SK-N-MC (cell line): ENCODE data around the gene MEIS3.
"Not testable (repeated sequence)": the region's sequence is repeated elsewhere in the genome, so short reads cannot be mapped to it uniquely, and the experiment has no call there.

Experiments
- DNase-seq: peaks from one replicate; pipeline ENCODE4 v3.0.0-alpha.2; 2011; ENCODE audit warnings: low read depth, low spot score
- H3K27ac ChIP-seq: fragments of 200-600 bp; sonication (generic); 2 replicates; pipeline ENCODE4 v1.5.1; 2016; ENCODE audit warnings: mixed run types
- H3K36me3 ChIP-seq: fragments of 200-600 bp; sonication (generic); 2 replicates; pipeline ENCODE4 v1.6.1; 2017; ENCODE audit warnings: antibody characterized with exemption, low read length, mixed read lengths; ENCODE audit not compliant: insufficient read depth
- H3K4me3 ChIP-seq: fragments of 200-600 bp; sonication (generic); 2 replicates; pipeline ENCODE4 v1.5.1; 2016
- H3K9ac ChIP-seq: fragments of 200-600 bp; sonication (generic); 2 replicates; pipeline ENCODE4 v1.8.0; 2017; ENCODE audit warnings: mixed run types, mixed read lengths; ENCODE audit not compliant: insufficient read length
- H3K9me3 ChIP-seq: fragments of 200-600 bp; sonication (generic); 2 replicates; pipeline ENCODE4 v1.6.1; 2017; ENCODE audit warnings: low read depth, mild to moderate bottlenecking, antibody characterized with exemption, low read length, moderate library complexity, mixed read lengths
- EZH2 ChIP-seq: fragments of 200-600 bp; sonication (generic); IDR thresholded peaks from one replicate; pipeline ENCODE4 v1.6.1; 2017; ENCODE audit warnings: antibody characterized with exemption
- FOXP2 ChIP-seq: optimal IDR thresholded peaks from 2 replicates; pipeline ENCODE3; 2011; ENCODE audit warnings: mild to moderate bottlenecking, moderate library complexity; ENCODE audit not compliant: insufficient read depth; ENCODE audit errors: extremely low read length, control extremely low read depth
- POLR2AphosphoS5 ChIP-seq: IDR thresholded peaks from 2 replicates; pipeline ENCODE4 v1.6.1; 2012; ENCODE audit warnings: mild to moderate bottlenecking, low read depth, low read length, borderline replicate concordance

The MEIS3 gene

DNA sequence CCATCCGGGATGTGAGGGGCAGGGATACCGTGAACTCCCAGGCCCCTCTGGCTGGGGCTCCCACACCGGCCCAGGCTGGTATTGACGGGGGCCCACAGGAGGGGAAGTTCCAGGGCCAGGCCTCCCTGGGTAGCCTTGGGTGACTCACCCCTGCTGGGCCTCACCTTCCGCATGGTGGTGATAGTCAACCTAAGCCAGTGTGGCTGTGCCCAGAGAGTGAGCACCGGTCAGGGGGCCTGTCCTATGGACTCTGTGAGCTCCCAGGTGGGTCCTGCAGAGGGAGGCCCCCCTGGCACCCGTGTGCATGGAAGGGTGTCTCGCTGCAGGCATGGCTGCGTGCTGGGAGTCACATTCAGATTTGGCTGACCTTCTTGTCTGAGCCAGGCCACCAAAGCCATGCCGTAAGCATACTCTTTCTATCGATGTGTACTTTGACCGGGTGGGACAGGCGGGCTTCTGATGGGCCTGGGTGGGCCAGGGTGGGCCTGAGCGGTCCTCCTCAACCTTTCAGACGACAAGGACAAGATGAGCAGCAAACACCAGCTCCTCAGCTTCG is 42.7 kb downstream of the MEIS3 start:
- no peak overlapping the region for H3K4me3 ChIP-seq
- no peak overlapping the region for H3K9ac ChIP-seq
- peaks cover 68% of the 10 kb centered on the region; the same call in 1 of the 2 replicates for H3K36me3 ChIP-seq
- TF ChIP-seq FOXP2 (no peak), EZH2 (no peak), POLR2AphosphoS5 (no peak)
- no peak overlapping the region for H3K27ac ChIP-seq
- H3K9me3 ChIP-seq: no peaks in the 10 kb centered on the region
- no peak for DNase-seq

DNA sequence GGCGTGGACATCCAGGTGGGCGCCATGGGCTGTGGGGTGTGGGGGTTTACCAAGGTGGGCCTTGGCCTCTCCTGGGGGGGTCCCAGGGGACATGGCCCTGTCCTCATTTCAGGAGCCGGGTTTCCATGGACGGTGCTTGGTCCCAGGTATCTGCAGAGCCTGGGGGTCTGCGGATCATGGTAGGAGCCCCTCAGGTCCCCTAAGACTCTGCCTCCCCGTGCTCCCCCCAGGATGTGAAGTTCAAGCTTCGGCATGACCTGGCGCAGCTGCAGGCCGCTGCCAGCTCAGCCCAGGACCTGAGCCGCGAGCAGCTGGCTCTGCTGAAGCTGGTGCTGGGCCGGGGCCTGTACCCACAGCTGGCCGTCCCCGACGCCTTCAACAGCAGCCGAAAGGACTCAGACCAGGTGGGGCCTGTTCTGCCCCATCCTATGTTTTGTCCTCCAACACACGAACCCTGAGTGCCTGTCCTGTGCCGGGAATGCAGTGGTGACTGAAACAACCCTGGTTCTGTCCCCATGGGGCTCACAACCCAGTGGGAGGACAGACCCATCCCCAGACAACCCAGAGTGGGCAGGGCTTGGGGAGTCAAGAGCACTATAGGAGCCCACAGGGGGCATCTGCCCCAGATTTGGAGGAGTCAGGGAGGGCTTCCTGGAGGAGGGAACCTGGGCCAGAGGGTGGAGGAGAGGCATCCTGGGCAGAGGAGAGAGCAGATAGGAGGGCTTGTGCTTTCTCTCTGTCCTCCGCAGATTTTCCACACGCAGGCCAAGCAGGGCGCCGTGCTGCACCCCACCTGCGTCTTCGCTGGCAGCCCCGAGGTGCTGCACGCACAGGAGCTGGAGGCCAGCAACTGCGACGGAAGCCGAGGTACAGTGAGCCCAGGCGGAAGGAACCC is 43.4 kb downstream of the MEIS3 start:
- H3K9me3 ChIP-seq: no peaks in the 10 kb centered on the region
- DNase-seq: no peak
- peaks cover 66% of the 10 kb centered on the region; the same call in 1 of the 2 replicates for H3K36me3 ChIP-seq
- H3K9ac ChIP-seq: no peak overlapping the region
- H3K4me3 ChIP-seq: no peak overlapping the region
- H3K27ac ChIP-seq: no peak overlapping the region
- no peak for TF ChIP-seq FOXP2
- TF ChIP-seq EZH2: no peak
- no peak for TF ChIP-seq POLR2AphosphoS5

DNA sequence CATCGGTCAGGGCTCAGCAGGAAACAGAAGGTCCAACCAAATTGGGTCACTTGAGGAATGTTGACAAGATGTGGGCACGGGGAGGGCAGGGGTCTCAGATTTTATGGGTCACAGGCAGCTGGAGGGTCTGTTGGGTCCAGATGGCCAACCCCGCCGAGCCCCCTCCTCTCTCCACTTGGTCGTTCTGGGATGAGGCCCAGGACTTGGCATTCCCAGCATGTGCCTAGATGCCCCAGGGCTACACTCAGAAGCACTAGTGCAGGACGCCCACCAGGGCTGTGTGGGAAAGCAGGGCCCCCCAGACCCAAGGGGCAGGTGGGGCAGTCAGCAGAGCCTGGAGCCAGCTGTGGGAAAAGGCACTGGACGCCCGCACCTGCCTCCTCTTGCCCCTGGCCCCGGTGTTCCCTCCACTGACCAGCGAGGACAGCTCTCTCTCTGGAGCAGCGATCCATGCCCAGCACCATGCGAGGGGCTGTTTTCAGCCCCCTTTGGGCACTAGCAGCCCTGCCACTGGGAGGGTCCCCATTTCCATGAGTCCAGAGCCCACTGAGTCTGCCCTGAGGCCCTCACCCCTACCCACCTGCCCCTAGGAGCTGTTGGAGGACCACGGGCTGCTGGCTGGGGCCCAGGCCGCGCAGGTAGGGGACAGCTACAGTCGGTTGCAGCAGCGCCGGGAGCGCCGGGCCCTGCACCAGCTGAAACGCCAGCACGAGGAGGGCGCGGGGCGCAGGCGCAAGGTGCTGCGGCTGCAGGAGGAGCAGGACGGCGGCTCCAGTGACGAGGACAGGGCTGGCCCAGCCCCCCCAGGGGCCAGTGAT is 44.2 kb downstream of the MEIS3 start:
- no peak for DNase-seq
- peaks cover 61% of the 10 kb centered on the region; the same call in 1 of the 2 replicates for H3K36me3 ChIP-seq
- H3K4me3 ChIP-seq: no peak overlapping the region

GRCh38 chr19:47373246-47374240 is 45.8 kb downstream of the MEIS3 start:
- no peaks in the 10 kb centered on the region for H3K9me3 ChIP-seq
- no peak for DNase-seq
- no peak overlapping the region for H3K4me3 ChIP-seq
- peaks cover 71% of the 10 kb centered on the region; the same call in 1 of the 2 replicates for H3K36me3 ChIP-seq
- no peak overlapping the region for H3K27ac ChIP-seq
- no peak overlapping the region for H3K9ac ChIP-seq
- no peak for TF ChIP-seq FOXP2
- TF ChIP-seq EZH2: no peak
- TF ChIP-seq POLR2AphosphoS5: no peak

More for the DNA sequence above, 44.2 kb downstream of the MEIS3 start:
- Histone ChIP-seq H3K27ac (no peak overlapping the region), H3K9me3 (no peaks in the 10 kb centered on the region), H3K9ac (no peak overlapping the region)
- TF ChIP-seq POLR2AphosphoS5 (no peak), EZH2 (no peak), FOXP2 (no peak)

- DNase-seq: no peak
- Histone ChIP-seq H3K9me3 (no peaks in the 10 kb centered on the region), H3K27ac (no peak overlapping the region), H3K36me3 (peaks cover 67% of the 10 kb centered on the region; the same call in 1 of the 2 replicates), H3K9ac (no peak overlapping the region), H3K4me3 (no peak overlapping the region)
- TF ChIP-seq EZH2 (no peak), POLR2AphosphoS5 (no peak), FOXP2 (no peak)
Observed at GRCh38 chr19:47372603-47373002, 46.7 kb downstream of the MEIS3 start.

- H3K36me3 ChIP-seq: peaks cover 63% of the 10 kb centered on the region; the same call in 1 of the 2 replicates
- TF ChIP-seq POLR2AphosphoS5: no peak
- TF ChIP-seq FOXP2: no peak
- TF ChIP-seq EZH2: no peak
- no peak overlapping the region for H3K9ac ChIP-seq
- H3K4me3 ChIP-seq: no peak overlapping the region
- no peak for DNase-seq
- H3K9me3 ChIP-seq: no peaks in the 10 kb centered on the region
- no peak overlapping the region for H3K27ac ChIP-seq
Observed at GRCh38 chr19:47371261-47371660, 48.1 kb downstream of the MEIS3 start.

DNA sequence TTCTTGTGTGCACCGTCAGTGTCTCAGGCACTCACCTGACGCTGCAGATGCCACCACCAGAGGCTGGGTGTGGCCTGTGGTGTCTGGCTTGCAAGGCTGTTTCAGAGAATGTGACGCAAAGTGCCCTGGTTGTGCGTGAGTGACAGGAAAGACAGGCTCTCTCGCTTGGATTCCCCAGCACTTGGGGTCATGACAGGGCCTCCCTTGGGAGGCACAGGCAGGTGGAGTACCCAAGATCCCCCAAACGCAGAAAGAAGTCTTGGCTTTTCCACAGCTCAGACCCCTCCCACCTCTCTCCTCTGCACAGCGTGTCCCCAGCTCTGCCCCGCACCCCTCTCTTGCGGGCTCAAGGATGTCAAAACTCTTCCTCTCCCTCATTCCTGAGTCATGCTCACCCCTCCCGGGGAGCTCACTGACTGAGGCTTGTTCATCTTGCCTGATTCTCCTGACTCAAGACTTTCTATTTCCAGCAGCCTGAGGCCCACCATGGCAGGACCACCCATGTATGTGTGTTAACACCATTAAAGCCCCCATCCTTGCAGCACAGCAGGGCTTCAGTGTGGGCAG is 49.2 kb downstream of the MEIS3 start:
- no peak overlapping the region for H3K9ac ChIP-seq
- H3K4me3 ChIP-seq: no peak overlapping the region
- no peaks in the 10 kb centered on the region for H3K9me3 ChIP-seq
- no peak for DNase-seq
- H3K36me3 ChIP-seq: peaks cover 56% of the 10 kb centered on the region; the same call in 1 of the 2 replicates
- no peak for TF ChIP-seq EZH2
- TF ChIP-seq FOXP2: no peak
- no peak for TF ChIP-seq POLR2AphosphoS5
- no peak overlapping the region for H3K27ac ChIP-seq

DNA sequence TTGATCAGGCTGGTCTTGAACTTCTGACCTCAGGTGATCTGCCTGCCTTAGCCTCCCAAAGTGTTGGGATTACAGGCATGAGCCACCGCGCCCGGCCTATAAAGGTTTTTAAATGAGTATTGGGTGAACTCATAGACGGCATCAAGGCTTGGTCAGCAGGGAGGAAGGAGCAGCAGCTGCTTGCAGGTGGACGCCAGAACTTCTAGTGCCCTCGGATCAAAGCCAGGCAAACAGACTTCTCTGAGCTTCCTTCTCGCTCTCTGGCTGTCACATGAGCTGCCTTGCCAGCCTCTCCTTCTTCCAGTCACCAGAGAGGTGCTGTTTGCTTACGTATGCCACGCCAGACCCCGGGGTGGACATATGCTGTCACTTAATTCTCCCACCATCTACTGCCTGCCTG is 53.9 kb downstream of the MEIS3 start:
- not testable (repeated sequence) for H3K9ac ChIP-seq, H3K4me3 ChIP-seq, H3K9me3 ChIP-seq, DNase-seq, H3K27ac ChIP-seq
- peaks cover 60% of the 10 kb centered on the region for H3K36me3 ChIP-seq
